DMS53 (cell line): Measurements from ENCODE around the gene KITLG.
A peak's percentile ranks its signal among the peaks of the same experiment; 100 is the strongest.
"Not testable (repeated sequence)": the region's sequence is repeated elsewhere in the genome, so short reads cannot be mapped to it uniquely, and the experiment has no call there.

Source experiments
- DNase-seq: peaks from one replicate; lab custom pipeline; 2025; lab: John Stamatoyannopoulos, UW

The KITLG gene

GRCh38 chr12:88580051-88580871, at the start of gene KITLG:
TSS of gene KITLG (minus strand) at chr12:88580471. CDS start at chr12:88580278, 193 bp downstream.
- peak; percentile 97 for DNase-seq

GRCh38 chr12:88628856-88629509, 48.7 kb upstream of the KITLG start:
- DNase-seq = no peak

- DNase-seq = not testable (repeated sequence)
Measured at GRCh38 chr12:88628035-88628434, 47.8 kb upstream of the KITLG start.

GRCh38 chr12:88627501-88627900, 47.2 kb upstream of the KITLG start:
- no peak for DNase-seq

GRCh38 chr12:88625356-88625755, 45.1 kb upstream of the KITLG start:
- DNase-seq = no peak

GRCh38 chr12:88624911-88625310, 44.6 kb upstream of the KITLG start:
- DNase-seq = no peak

- DNase-seq = no peak
Measured at GRCh38 chr12:88623777-88624548, 43.7 kb upstream of the KITLG start.

- DNase-seq = no peak
Measured at GRCh38 chr12:88617352-88617751, 37.1 kb upstream of the KITLG start.

- DNase-seq = no peak
Measured at GRCh38 chr12:88615490-88615889, 35.2 kb upstream of the KITLG start.

GRCh38 chr12:88604646-88605045, 24.4 kb upstream of the KITLG start:
- no peak for DNase-seq

- no peak for DNase-seq
Measured at GRCh38 chr12:88600272-88600671, 20.0 kb upstream of the KITLG start.

GRCh38 chr12:88597365-88597764, 17.1 kb upstream of the KITLG start:
- DNase-seq = no peak

- DNase-seq = no peak
Measured at GRCh38 chr12:88595697-88596096, 15.4 kb upstream of the KITLG start.

GRCh38 chr12:88594780-88595179, 14.5 kb upstream of the KITLG start:
- DNase-seq = no peak

- DNase-seq = no peak
Measured at GRCh38 chr12:88591343-88591742, 11.1 kb upstream of the KITLG start.

- DNase-seq = no peak
Measured at GRCh38 chr12:88590851-88591250, 10.6 kb upstream of the KITLG start.

- DNase-seq = no peak
Measured at GRCh38 chr12:88585077-88585476, 4.8 kb upstream of the KITLG start.

GRCh38 chr12:88579601-88580050, 645 bp downstream of the KITLG start:
- DNase-seq = peak; percentile 74

GRCh38 chr12:88579161-88579517, 1.1 kb downstream of the KITLG start:
- peak; percentile 81 for DNase-seq

GRCh38 chr12:88578276-88579160, 1.8 kb downstream of the KITLG start:
- DNase-seq = no peak

- DNase-seq = peak; percentile 44
Measured at GRCh38 chr12:88577537-88577936, 2.7 kb downstream of the KITLG start.

GRCh38 chr12:88576866-88577265, 3.4 kb downstream of the KITLG start:
- no peak for DNase-seq
